HG03432 (cell line): ENCODE measurements around the gene TPPP3.

Experiments
- ATAC-seq: cut with Tn5 transposase; IDR thresholded peaks from one replicate; pipeline ENCODE4 v1.9.1; 2021; ENCODE audit warnings: mild to moderate bottlenecking, moderate library complexity; ENCODE audit not compliant: unreplicated experiment

Gene TPPP3

GRCh38 chr16:67393111-67393787 lies at the start of gene TPPP3:
Gene TPPP3 (minus strand): TSS chr16:67393498. CDS start chr16:67391111, 2,387 bp downstream.
- ATAC-seq: no peak

- no peak for ATAC-seq
These were observed 49.4 kb upstream of the TPPP3 start for GRCh38 chr16:67442581-67443255.

GRCh38 chr16:67441907-67442306 lies 48.6 kb upstream of the TPPP3 start:
- ATAC-seq: no peak

GRCh38 chr16:67441271-67441753 lies 48.0 kb upstream of the TPPP3 start:
- ATAC-seq: no peak

DNA sequence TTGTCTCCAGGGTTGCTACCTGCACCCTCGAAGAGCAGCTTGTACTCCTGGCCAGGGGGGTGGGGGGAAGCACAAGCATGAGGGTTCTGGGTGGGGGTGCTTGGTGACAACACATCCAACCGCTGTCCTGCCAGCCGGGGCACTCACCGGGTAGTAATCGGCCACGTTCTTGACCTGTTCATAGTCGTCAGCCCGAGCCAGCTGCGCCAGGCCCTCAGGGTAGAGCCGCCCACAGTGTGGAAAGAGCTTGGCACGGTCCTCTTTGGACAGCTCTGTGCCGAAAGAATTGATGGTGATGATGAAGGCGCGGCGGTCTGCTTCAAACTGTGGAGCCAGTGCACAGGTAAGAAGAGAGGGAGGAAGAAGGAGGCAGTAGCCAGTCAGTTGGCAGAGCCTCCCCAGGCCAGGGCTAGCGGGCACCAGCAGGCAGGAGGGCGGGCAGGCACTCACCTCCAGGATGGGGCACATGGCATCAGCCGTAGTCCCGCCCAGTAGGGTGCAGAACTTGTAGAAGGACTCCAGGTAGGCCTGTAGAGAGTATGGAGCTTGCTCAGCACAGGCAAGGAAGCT lies 45.6 kb upstream of the TPPP3 start:
- no peak for ATAC-seq

- ATAC-seq: no peak
These were observed 44.9 kb upstream of the TPPP3 start for GRCh38 chr16:67438098-67438791.

GRCh38 chr16:67437513-67437912 lies 44.2 kb upstream of the TPPP3 start:
- ATAC-seq: no peak

GRCh38 chr16:67436640-67437193 lies 43.4 kb upstream of the TPPP3 start:
- no peak for ATAC-seq

DNA sequence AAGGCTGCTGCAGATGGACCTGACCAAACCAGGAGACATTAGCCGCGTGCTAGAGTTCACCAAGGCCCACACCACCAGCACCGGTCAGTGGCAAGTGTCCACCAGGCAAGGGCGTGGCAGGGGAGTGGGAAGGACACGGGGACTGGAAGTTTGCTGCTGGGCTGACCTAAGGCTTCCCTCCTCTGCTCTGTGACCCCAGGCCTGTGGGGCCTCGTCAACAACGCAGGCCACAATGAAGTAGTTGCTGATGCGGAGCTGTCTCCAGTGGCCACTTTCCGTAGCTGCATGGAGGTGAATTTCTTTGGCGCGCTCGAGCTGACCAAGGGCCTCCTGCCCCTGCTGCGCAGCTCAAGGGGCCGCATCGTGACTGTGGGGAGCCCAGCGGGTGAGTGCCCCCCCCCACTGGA lies 42.5 kb upstream of the TPPP3 start:
- no peak for ATAC-seq

DNA sequence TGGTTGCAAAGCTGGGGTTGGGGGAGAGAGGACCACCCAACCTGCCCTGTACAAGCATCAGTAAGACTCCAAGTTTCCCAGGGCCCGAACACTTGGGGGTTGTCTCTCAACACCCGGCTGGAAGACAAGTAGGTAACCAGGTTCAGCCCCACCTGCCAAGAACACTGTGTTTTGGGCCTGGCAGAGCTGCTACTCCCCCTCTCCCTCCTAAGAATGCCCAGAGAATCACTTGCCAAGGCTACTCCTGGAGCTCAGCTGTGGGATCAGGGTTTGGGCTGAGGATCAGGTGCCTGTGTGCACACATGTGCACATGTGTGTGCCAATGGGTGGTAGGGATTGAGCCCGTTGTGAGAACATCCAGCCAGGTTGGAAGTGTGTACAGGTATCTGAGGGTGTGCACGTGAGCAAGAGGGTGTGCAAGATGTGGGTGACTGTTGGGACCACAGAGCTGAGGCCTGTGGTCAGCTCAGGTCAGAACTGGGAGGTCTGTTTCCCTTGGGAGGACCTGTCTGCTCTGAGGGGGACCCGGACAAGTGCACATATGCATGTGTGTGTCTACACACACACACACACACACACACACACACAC lies 39.9 kb upstream of the TPPP3 start:
- no peak for ATAC-seq

- ATAC-seq: no peak
These were observed 39.2 kb upstream of the TPPP3 start for GRCh38 chr16:67432506-67432890.

GRCh38 chr16:67431775-67432505 lies 38.6 kb upstream of the TPPP3 start:
- no peak for ATAC-seq

DNA sequence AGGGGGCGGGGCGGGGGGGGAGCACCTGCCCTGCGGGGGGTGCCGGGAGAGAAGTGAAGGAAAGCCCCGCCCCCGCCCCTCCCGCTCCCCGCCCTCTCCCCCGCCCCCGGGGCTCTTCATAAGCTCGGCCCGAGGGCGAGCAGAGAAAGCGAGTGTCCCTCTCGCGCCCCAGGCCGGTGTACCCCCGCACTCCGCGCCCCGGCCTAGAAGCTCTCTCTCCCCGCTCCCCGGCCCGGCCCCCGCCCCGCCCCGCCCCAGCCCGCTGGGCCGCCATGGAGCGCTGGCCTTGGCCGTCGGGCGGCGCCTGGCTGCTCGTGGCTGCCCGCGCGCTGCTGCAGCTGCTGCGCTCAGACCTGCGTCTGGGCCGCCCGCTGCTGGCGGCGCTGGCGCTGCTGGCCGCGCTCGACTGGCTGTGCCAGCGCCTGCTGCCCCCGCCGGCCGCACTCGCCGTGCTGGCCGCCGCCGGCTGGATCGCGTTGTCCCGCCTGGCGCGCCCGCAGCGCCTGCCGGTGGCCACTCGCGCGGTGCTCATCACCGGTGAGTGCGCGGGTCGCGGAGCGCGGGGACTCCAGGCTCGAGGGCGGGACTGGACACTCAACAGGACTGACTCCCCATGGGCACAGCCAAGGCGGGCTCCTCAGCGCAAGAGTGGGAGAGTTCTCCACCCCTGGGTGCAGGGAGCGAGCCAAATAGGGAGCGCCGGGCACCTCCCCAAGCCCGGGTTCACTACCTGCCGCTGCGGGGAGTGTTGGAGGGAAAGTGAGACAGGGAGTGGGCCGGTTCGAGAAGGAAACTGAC lies 37.9 kb upstream of the TPPP3 start, which contains the start of gene HSD11B2:
TSS of gene HSD11B2 (plus strand) at position 145 of the 798 bp plus-strand sequence. CDS start at position 273, 128 bp downstream.
- no peak for ATAC-seq

- no peak for ATAC-seq
These were observed 37.2 kb upstream of the TPPP3 start for GRCh38 chr16:67430504-67430976.

GRCh38 chr16:67429799-67430503 lies 36.7 kb upstream of the TPPP3 start:
- no peak for ATAC-seq

DNA sequence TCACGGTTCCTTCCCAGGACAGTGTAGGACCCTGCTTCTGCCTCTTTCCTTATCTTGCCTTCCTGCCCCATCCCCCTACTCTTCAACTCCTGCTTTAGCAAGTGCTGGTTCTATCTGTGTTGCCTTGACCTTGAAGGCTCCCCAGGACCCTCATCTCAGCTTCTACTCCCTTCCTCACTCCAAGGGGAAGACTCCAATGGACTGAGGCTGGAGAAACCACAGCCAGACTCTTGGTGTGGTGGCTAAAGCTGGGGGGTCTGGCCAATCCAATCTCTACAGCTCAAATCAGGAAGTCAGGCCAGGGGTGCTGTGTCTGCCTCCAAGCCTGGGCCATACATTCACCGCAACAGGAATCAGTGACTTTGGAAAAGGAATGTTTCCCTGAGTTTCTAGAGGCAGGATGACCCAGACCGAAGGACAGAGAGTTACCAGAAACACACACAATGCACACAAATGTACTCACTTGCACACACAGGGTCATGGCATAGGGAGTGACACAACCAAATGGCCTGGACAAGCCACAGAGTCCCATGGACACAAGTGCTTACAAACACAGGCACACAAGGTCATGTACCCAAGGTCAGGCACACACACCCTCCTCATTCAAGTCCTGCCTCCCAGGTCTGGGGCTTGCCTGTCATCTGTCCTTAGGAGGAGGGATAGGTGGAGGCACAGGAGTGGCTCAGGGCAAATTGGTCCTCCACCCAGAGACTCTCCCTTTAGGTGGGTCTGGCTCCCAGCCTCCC lies 35.9 kb upstream of the TPPP3 start:
- no peak for ATAC-seq

- no peak for ATAC-seq
These were observed 34.9 kb upstream of the TPPP3 start for GRCh38 chr16:67428146-67428731.
